Astrocyte of the hippocampus (primary cell): ENCODE data around the gene ARL5A.
"Not testable (repeated sequence)": the region's sequence is repeated elsewhere in the genome, so short reads cannot be mapped to it uniquely, and the experiment has no call there.

Source experiments
- DNase-seq: peaks from one replicate; pipeline ENCODE4 v3.0.0; 2011; ENCODE audit warnings: low read depth, low spot score

Gene ARL5A

GRCh38 chr2:151795646-151796240, 32.5 kb downstream of the ARL5A start:
- DNase-seq, result no peak

DNA sequence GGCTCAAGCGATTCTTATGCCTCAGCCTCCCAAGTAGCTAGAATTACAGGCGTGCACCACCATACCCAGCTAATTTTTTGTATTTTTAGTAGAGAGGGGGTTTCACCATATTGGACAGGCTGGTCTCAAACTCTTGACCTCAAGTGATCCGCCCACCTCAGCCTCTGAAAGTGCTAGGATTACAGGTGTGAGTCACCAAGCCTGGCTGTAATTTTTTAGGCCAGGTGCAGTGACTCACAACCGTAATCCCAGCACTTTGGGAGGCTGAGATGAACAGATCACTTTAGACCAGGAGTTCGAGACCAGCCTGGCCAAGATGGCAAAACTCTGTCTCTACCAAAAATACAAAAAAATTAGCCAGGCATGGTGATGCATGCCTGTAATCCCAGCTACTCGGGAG, 33.8 kb downstream of the ARL5A start:
- not testable (repeated sequence) for DNase-seq

- DNase-seq, result no peak
These were observed 35.1 kb downstream of the ARL5A start for GRCh38 chr2:151793123-151793522.

DNA sequence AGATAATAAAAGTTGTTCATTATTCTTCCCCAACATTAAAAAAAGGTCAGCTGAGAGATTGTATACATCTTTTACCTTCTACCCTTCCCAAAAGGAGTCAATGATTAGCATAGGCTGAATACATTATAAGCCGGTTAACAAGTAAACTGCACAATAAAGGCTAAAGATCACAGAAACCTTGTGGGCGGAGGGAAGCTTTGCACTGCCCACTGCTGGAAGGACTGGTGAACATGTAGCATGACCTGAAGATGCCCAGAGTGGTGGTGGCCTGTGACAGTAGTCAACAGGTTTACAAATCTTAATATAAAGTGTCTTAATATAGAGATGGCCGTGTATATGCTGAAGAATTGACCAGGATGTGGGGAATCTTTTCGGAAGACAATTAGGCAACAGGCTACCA, 35.6 kb downstream of the ARL5A start:
- no peak for DNase-seq

DNA sequence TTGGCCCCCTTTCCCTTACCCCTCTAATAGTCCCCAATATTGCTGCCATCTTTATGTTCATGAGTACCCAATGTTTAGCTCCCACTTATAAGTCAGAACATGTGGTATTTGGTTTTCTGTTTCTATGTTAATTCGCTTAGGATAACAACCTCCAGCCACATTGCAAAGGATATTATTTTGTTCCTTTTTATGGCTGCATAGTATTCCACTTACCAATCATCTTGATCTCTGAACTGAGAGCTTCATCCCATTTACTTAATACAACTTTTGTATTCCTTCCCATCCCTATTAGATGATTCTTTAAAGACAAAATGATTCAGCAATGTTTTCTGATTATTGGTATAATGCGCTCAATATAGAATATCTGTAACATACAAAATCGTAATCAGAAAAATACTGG, 36.7 kb downstream of the ARL5A start:
- DNase-seq, result no peak

DNA sequence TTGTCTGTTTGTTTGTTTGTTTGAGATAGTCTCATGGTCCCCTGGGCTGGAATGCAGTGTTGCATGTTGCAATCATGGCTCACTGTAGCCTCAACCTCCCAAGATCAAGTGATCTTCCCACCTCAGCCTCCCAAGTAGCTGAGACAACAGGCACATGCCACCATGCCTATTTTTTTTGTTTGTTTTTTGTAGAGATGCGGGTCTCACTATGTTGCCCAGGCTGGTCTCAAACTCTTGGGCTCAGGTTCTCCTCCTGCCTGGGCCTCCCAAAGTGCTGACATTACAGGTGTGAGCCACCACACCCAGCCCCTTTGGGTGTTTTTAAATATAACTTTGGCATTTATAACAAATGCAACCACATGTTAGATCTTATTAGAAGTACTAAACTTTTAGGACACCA, 37.5 kb downstream of the ARL5A start:
- no peak for DNase-seq

GRCh38 chr2:151789055-151789834, 39.0 kb downstream of the ARL5A start:
- no peak for DNase-seq

DNA sequence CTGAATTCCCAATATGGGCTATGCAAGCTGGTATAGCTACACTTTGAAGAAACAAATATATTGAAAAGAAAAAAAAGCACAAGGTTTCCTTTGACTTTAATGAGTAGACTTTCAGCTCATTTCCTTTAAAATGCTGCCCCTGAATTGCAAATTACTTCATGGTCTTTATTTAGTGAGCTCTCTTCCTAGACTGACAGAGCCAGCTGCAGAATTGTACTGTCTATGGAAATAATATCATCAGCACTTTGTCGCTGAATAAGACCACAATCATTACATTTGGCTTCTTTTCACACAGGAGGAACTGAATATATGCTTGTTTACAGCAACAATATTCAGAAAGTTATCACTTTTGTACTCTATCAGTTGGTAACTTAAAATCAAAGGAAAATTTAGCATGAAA, 41.7 kb downstream of the ARL5A start:
- DNase-seq, result no peak

- no peak for DNase-seq
These were observed 42.1 kb downstream of the ARL5A start for GRCh38 chr2:151786077-151786476.

GRCh38 chr2:151783133-151783520, 45.1 kb downstream of the ARL5A start:
- no peak for DNase-seq

- no peak for DNase-seq
These were observed 45.7 kb downstream of the ARL5A start for GRCh38 chr2:151782378-151783132.

GRCh38 chr2:151781642-151782041, 46.6 kb downstream of the ARL5A start:
- DNase-seq, result no peak

- no peak for DNase-seq
These were observed 47.3 kb downstream of the ARL5A start for GRCh38 chr2:151780938-151781337.

DNA sequence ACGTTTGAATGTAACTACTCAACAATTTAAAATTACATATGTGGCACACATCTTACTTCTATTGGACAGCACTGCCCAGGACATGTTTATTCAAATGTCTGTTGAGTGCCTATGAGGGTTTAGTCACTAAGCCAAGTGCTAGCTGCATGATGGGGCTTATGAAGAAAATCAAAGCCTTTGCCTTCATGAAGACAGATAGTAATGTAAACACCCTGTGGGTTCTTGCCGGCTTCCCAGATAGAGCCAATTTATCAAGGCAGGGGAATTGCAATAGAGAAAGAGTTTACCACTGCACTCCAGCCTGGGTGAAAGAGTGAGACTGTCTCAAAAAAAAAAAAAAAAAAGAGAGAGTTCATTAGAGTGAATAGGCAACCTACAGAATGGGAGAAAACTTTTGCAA, 50.3 kb downstream of the ARL5A start:
- DNase-seq, result no peak

GRCh38 chr2:151777487-151777886, 50.7 kb downstream of the ARL5A start:
- no peak for DNase-seq

GRCh38 chr2:151776367-151776766, 51.9 kb downstream of the ARL5A start:
- no peak for DNase-seq

GRCh38 chr2:151775057-151775740, 53.0 kb downstream of the ARL5A start:
- peak; percentile 22 for DNase-seq

GRCh38 chr2:151774506-151774905, 53.7 kb downstream of the ARL5A start:
- peak; percentile 63 for DNase-seq

GRCh38 chr2:151771599-151772358, 56.4 kb downstream of the ARL5A start:
- peak; percentile 71 for DNase-seq

- no peak for DNase-seq
These were observed 57.2 kb downstream of the ARL5A start for GRCh38 chr2:151770995-151771394.

DNA sequence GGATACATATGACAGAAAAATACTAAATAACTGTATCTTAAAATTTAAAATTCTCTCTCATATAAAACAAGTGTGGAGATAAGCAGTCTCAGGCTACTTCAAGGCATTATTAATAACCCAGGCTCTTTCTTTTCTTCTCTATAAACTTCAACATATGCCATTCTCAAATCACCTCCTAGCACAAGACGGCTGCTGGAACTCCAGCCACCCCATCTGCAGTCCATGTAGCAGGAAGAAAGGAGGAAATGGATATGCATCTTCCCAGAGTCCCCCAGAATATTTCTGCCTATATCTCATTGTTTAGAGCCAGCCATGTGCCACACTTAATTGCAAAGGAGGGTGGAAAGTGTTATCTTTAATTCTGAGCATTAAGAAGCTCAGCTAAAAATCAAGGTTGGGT, 58.6 kb downstream of the ARL5A start:
- DNase-seq, result no peak
